ENCODE data around the gene HMCN2. TPM values are rescaled to one million over a fixed set of nuclear protein-coding genes. Genes with fewer than 3 reads are reported as not detected.

The HMCN2 gene
- total and polyA plus RNA-seq, 2 of the 4 experiments (the other 2 are of a cell fraction) = 0.02 TPM; not detected in 1

DNA sequence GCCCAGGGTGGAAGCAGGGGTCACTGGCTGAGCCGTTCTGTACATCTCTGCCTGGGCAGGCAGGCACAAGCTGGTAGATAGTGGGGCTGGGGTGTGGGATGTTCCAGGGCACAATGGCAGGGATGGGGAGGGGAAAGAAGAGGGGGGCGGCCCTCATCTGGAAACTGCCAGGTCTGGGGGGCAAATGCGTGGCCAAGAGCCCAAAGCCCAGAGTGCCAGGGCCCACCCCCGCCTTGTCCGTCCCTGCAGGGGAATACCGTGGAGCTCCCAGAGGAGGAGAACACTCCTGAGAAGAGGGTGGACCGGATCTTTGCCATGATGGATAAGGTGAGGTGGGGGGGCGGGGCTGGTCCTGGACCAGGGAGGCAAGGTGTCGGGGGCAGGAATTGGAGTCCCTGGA, 42.7 kb upstream of the HMCN2 start:
- H3K27me3 ChIP-seq (ENCODE audit: control insufficient read depth, insufficient read depth, low read length) = no peaks in the 10 kb centered on the region
- H3K27ac ChIP-seq (ENCODE audit: insufficient read depth, low read length) = no peak overlapping the region
- WGBS, 2 experiments (ENCODE audit: extremely low coverage in 2 of 2, insufficient read length in 1 of 2) = 89% methylated on average over 8 of the region's 9 CpGs; no CpG with 5 or more reads in 1 of the 2 experiments
- H4K91ac ChIP-seq (ENCODE audit: insufficient read depth, low read depth, low read length) = no peak overlapping the region
- H3K4me2 ChIP-seq (ENCODE audit: low read depth, low read length) = no peak overlapping the region
- BruUV-seq (replicated peaks) = no TSS peak
- H4K5ac ChIP-seq (ENCODE audit: low read depth, low read length) = no peak overlapping the region
- H3K4me1 ChIP-seq (ENCODE audit: control insufficient read depth, insufficient read depth, low read length) = peaks cover 12% of the 10 kb centered on the region
- no peak overlapping the region for H3K18ac ChIP-seq (ENCODE audit: low read depth, low read length)
- no peak overlapping the region for H3K14ac ChIP-seq (replicated peaks; ENCODE audit: low read depth, low read length)
- POLR2A ChIA-PET (ENCODE audit: unreplicated experiment) = no interaction called here
- H3K23ac ChIP-seq (ENCODE audit: low read depth, low read length) = no peak overlapping the region
- peaks cover 39% of the 10 kb centered on the region for H3K36me3 ChIP-seq (ENCODE audit: control insufficient read depth, insufficient read depth, low read length)
- H2AFZ ChIP-seq (replicated peaks; ENCODE audit: low read length, poor library complexity) = no peak overlapping the region
- no peak overlapping the region for H2AK5ac ChIP-seq (ENCODE audit: low read depth, low read length)
- H3K9me1 ChIP-seq (ENCODE audit: insufficient read depth, low read length) = peaks cover 4% of the 10 kb centered on the region
- dilution Hi-C loops (cut with HindIII; ENCODE audit: low sequenced_read_pairs, unreplicated experiment) (no loop called here), intact Hi-C loops (cut with micrococcal nuclease) (loop anchor here (5.0 kb wide), 1 partner anchor 41 kb away; no protein-coding TSS in a partner anchor), in situ Hi-C loops (cut with MboI; ENCODE audit: low sequenced_read_pairs) (no loop called here)
- no peak overlapping the region for H3K9ac ChIP-seq (ENCODE audit: low read depth, low read length)
- peaks cover 8% of the 10 kb centered on the region for H3K9me3 ChIP-seq (ENCODE audit: control insufficient read depth, insufficient read depth, low read length)
- peaks cover 7% of the 10 kb centered on the region; the same call in 1 of the 2 replicates for H4K20me1 ChIP-seq (ENCODE audit: insufficient read depth, low read length)
- no peak overlapping the region for H2BK20ac ChIP-seq (ENCODE audit: low read depth, low read length)
- no peak overlapping the region for H3K4ac ChIP-seq (ENCODE audit: low read depth, low read length)
- TF ChIP-seq, protein P1, sequence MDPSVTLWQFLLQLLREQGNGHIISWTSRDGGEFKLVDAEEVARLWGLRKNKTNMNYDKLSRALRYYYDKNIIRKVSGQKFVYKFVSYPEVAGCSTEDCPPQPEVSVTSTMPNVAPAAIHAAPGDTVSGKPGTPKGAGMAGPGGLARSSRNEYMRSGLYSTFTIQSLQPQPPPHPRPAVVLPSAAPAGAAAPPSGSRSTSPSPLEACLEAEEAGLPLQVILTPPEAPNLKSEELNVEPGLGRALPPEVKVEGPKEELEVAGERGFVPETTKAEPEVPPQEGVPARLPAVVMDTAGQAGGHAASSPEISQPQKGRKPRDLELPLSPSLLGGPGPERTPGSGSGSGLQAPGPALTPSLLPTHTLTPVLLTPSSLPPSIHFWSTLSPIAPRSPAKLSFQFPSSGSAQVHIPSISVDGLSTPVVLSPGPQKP (IDR thresholded peaks at IDR 0.05; ENCODE audit: borderline replicate concordance, low read depth, low read length) = no peak
- no peak for TF ChIP-seq POLR2A (IDR thresholded peaks at IDR 0.05; ENCODE audit: low read depth, low read length)
- no peak for TF ChIP-seq CEBPB (IDR thresholded peaks at IDR 0.05; ENCODE audit: low read depth, low read length)
- TF ChIP-seq CTCF (conservative IDR thresholded peaks at IDR 0.05; ENCODE audit: low read depth, low read length) = no peak
- TF ChIP-seq RFX5 (IDR thresholded peaks at IDR 0.05; ENCODE audit: low read depth, low read length) = no peak
- no peak for TF ChIP-seq MAFK (IDR thresholded peaks at IDR 0.05; ENCODE audit: low read depth, low read length)
- TF ChIP-seq, protein P2, sequence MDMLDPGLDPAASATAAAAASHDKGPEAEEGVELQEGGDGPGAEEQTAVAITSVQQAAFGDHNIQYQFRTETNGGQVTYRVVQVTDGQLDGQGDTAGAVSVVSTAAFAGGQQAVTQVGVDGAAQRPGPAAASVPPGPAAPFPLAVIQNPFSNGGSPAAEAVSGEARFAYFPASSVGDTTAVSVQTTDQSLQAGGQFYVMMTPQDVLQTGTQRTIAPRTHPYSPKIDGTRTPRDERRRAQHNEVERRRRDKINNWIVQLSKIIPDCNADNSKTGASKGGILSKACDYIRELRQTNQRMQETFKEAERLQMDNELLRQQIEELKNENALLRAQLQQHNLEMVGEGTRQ (IDR thresholded peaks at IDR 0.05; ENCODE audit: low read depth, low read length) = no peak
- no peak for TF ChIP-seq RAD21 (IDR thresholded peaks at IDR 0.05; ENCODE audit: low read length)
- TF ChIP-seq CHD1 (IDR thresholded peaks at IDR 0.05; ENCODE audit: low read depth, low read length) = no peak
- no peak for TF ChIP-seq MAZ (IDR thresholded peaks at IDR 0.05; ENCODE audit: borderline replicate concordance, low read depth, low read length)
- no peak for TF ChIP-seq MXI1 (IDR thresholded peaks at IDR 0.05; ENCODE audit: borderline replicate concordance, low read depth, low read length)
- TF ChIP-seq RCOR1 (IDR thresholded peaks at IDR 0.05; ENCODE audit: insufficient replicate concordance, low read length) = no peak
- TF ChIP-seq FOS (IDR thresholded peaks at IDR 0.05; ENCODE audit: low read depth, low read length) = no peak
- TF ChIP-seq NFE2L2 (IDR thresholded peaks at IDR 0.05; ENCODE audit: low read depth, low read length) = no peak
- no peak for TF ChIP-seq SMC3 (IDR thresholded peaks at IDR 0.05; ENCODE audit: low read depth, low read length)
- TF ChIP-seq BHLHE40 (IDR thresholded peaks at IDR 0.05; ENCODE audit: low read depth, low read length) = no peak
- CTCF ChIA-PET = interaction anchor here (0.6 kb wide), 1 partner anchor 123 kb away, joined by 3 read pairs; no protein-coding TSS in a partner anchor
- no peak for DNase-seq
- H2BK120ac ChIP-seq (ENCODE audit: low read depth, low read length) = no peak overlapping the region
- H3K79me1 ChIP-seq (ENCODE audit: low read depth in 1 of 2, low read length in 2 of 2) = peaks cover 20 to 36% of the 10 kb centered on the region in 2 experiments
- H2BK5ac ChIP-seq (ENCODE audit: low read depth, low read length, poor library complexity, severe bottlenecking) = no peak overlapping the region
- no peak for ATAC-seq (ENCODE audit: low read depth)
- no peak overlapping the region for H2AK9ac ChIP-seq (replicated peaks; ENCODE audit: low read depth, low read length, poor library complexity)
- no peak overlapping the region for H3K4me3 ChIP-seq (ENCODE audit: insufficient read depth, low read depth, low read length)
- no peak overlapping the region for H2BK15ac ChIP-seq (ENCODE audit: low read depth, low read length)
- H3K56ac ChIP-seq (ENCODE audit: extremely low read depth, insufficient read depth, low read length) = no peak overlapping the region
- no peak overlapping the region for H4K8ac ChIP-seq (ENCODE audit: low read depth in 2 of 2, low read length in 2 of 2)
